HG02981 (cell line): ENCODE data around the gene MTA3.
A peak's percentile ranks its signal among the peaks of the same experiment; 100 is the strongest.
"Not testable (repeated sequence)": the region's sequence is repeated elsewhere in the genome, so short reads cannot be mapped to it uniquely, and the experiment has no call there.

Experiments
- ATAC-seq: cut with Tn5 transposase; IDR thresholded peaks from one replicate; pipeline ENCODE4 v1.9.1; 2021; ENCODE audit warnings: mild to moderate bottlenecking, moderate library complexity; ENCODE audit not compliant: unreplicated experiment

The MTA3 gene

GRCh38 chr2:42725657-42726056 lies 157.2 kb downstream of the MTA3 start:
- ATAC-seq = no peak

DNA sequence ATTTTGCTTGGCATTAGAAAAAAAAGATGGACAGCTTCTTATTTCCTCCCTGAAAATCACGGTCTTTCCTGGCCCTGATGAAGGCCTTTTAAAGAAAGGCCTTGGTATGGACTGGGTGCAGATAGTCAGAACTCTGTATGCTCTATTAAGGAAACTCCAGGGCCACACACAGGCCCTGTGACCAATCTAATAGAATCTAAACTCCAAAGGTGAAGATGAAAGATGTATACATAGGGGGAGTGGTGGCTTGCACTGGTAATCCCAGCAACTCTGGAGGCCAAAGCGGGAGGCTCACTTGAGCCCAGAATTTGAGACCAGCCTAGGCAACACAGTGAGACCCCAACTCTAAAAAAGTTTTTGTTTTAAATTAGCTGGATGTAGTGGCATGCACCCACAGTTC lies 158.2 kb downstream of the MTA3 start:
- ATAC-seq = no peak

- ATAC-seq = not testable (repeated sequence)
Measured at GRCh38 chr2:42731316-42731715, 162.9 kb downstream of the MTA3 start.

- ATAC-seq = no peak
Measured at GRCh38 chr2:42733852-42734251, 165.4 kb downstream of the MTA3 start.

DNA sequence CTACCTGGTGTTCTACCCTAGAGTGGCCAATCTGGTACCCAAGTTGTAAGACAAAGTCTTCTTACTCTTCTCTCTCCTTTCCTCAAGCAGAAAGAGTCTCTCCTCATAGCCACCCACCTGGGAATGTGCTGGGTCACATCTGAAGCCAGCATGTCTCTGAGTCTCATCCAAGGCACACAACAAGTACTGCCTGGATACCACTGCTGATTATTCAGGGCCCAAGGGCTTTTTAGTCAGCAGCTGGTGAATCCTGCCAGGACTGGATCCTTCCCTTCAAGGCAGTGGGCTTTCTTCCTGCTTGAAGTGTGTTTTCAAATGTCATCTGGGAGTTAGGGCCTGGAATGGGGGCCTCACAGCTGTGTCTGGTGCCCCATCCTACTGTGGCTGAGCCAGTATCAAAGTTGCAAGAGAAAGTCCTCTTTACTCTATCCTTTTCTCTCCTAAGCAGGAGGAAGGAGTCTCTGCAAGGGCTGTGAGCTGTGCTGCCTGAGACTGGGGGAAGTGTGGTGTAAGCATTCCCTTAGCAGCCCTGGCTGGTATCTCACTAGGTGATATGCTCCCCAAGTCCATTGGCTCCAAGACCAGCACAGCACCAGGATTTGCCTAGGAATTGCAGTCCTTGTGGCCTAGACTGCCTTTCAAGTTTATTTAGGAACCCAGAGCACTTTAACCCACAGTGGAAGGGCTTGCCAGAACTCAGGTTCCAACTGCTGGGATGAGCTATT lies 168.3 kb downstream of the MTA3 start:
- ATAC-seq = no peak

DNA sequence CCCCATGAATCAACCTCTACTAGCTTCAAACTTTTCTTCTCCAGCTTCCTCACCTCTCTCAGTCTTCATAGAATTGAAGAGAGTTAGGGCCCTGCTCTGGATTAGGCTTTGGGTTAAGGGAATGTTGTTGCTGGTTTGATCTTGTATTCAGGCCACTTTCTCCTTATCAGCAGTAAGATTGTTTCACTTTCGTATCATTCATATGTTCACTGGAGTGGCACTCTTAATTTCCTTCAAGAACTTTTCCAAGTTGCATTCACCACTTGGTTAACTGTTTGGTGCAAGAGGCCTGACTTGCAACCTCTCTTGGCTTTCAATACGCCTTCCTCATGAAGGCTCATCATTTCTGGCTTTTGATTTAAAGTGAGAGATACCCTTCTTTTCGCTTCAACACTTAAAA lies 172.7 kb downstream of the MTA3 start:
- no peak for ATAC-seq

GRCh38 chr2:42742740-42743658 lies 174.6 kb downstream of the MTA3 start:
- ATAC-seq = no peak

DNA sequence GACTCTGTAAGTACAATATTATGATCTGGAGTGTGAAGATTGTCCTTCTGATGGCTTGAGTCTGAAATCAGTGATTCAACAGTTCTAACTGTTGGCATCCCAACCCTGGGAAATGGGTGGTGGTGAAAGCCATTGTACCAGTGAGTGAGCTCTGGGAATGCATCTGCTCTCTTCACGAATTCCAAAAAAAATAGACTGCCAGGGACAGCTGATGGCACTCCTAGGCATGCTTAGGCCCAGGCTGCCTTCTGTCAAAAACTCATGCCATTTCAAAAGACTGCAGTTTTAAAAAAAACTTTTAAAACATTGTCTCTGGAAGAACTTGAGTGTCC lies 175.2 kb downstream of the MTA3 start:
- no peak for ATAC-seq

DNA sequence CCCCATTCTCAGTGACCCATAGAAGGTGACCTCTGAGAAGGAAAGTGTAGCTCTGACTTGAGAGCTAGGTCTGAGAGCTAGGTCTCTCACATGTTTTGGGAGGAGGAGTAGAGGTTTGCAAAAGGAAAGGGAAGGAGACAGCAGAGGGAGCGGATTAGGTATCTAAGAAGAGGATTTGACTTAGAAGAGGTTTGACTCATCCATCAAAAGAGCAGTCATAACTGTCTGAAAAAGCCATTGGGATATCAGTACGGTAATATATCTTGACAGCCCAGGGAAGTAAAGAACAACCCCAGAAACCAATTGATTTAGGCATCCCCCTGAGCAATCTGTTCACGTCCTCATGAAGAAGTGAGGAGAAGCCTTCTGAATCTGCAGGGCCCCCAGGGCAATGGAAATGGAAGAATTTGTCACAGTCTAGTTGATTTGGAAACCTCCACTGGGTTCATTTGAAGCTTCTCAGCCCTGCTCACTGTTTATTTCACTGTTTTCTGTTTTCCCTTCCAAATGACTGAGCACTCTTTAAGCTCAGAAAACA lies 176.2 kb downstream of the MTA3 start:
- no peak for ATAC-seq

GRCh38 chr2:42747422-42747821 lies 179.0 kb downstream of the MTA3 start:
- ATAC-seq = no peak

GRCh38 chr2:42748840-42749239 lies 180.4 kb downstream of the MTA3 start:
- no peak for ATAC-seq

- ATAC-seq = peak; percentile 59
Measured at GRCh38 chr2:42752314-42752713, 183.9 kb downstream of the MTA3 start.

DNA sequence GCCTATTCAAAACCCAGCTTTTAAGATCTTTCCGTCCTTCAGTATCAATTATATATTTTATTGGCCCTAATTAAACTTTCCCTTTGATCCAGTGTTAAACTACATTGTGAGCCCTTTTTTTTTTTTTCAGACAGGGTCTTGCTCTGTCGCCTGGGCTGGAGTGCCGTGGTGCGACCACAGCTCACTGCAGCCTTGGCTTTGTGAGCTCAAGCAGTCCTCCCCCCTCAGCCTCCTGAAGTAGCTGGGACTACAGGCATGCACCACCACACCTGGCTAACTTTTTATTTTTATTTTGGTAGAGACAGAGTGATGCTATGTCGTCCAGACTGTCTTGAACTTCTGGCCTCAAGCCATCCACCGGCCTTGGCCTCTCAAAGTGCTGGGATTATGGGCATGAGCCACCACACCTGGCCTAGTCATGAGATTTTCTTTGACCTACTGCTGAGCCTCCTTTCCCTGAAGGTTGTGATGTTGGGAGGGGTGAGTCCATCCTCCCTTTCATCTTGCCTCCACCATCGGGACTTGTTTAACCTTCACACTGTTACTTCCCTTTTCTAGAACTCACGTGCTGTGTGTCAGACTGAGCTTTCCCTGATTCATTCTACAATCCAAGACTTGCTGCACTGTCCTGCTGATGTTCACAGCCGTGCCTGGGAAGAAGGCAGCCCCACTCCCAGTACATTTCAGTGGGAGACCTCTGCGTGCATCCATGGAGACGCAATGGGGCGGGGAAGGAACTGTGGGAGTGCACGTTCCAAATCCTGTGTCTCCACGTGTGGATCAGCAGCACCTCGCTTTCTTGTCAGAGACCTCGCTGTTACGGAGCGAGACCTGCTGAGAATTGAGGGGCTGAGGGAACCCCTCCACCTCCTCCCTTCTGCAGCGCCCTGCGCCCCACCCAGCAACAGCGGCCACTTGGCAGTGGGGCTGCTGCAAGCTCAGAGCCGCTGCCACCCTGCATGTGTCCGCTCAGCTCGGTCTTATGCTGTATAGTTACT lies 184.7 kb downstream of the MTA3 start:
- ATAC-seq = no peak

DNA sequence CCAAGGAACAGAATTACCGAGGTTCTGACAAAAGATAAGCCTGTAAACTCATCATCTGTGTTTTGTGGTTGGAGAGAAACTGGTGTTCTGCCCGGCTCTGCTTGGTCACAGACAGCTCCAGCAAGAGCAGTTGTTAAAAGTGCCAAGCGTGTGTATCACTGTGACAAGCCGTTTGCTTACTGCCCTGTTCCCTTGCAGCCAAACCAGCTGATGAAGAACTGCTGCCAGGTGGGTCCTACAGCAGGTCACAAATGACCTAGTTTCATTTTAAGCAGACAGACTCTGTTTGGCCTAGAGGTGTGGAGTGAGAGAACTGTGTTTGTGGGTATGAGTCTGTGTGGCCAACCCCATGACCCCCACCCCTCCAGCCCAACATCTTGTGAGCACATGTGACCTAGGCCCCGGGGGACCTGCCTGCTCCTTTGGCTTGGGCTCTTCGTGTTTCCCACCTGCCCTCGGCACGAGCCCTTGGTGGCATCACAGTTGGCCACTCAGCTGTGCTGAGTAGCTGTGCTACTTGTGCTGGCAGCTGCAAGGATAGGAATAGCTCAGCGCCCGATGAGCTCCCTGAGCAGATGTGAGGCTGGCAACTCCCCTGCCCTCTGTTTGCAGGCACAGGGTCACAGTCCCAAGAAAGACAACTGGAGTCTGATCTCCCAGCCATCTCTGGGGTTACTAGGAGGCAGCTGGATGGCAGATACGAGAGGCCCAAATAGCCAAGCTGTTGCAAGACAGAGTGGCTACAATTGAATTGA lies 185.8 kb downstream of the MTA3 start:
- peak; percentile 70 for ATAC-seq

DNA sequence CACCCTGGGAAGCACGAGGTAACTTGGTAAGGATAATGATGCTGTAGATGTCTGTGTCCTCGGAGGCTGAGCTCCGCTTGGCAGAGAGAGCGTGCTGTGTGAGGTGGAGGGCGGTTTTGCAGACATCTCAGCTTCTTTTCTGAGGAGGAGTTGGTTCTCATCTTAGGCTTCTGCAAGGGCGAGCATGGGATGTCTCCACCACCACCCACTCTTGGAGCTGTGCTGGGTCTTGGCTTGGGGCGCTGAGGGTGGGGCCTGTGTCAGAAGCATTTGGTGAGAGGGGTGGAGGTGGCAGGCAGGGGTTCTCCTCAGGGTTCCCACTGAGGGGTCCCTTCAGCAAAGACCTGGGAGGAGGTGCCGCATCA lies 186.3 kb downstream of the MTA3 start:
- ATAC-seq = no peak

- no peak for ATAC-seq
Measured at GRCh38 chr2:42755191-42755880, 186.9 kb downstream of the MTA3 start.

DNA sequence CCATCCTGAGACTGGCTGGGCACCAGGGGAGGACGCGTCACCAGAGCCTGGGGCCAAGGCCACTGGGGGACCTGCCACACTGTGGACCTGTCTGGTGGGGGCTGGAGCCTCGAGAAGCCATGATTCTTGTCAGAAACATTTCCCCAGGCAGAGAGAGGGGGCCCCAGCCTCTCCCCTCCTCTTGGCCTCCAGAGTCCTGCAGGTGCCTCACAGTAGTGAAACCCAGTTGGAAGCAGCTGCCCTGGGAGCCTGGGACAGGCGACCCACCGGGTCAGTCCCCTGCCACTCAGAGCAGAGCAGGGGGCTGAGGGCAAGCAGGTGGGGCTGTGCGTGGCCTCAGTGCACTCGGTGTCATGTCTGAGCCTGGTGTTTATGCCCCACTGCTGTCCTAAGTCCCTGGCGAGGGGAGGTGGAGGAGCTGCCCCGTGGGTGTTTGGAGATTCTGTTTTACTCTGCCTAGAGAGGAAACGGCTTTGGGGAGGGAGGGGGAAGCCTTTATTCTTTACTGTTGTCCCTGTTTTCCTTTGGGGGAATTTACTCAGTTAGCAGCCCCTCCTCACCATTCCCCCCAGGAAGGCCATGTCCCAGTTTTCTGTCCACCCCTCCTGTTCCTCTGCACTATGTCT lies 187.8 kb downstream of the MTA3 start:
- ATAC-seq = no peak

GRCh38 chr2:42756966-42757513 lies 188.6 kb downstream of the MTA3 start:
- ATAC-seq = no peak
